ENCODE measurements around the gene MAPKAPK3.
"Not testable (repeated sequence)": the region's sequence is repeated elsewhere in the genome, so short reads cannot be mapped to it uniquely, and the experiment has no call there.

The MAPKAPK3 gene

GRCh38 chr3:50687127-50687751 lies 70.3 kb downstream of the MAPKAPK3 start:
- Histone ChIP-seq H3K4me2 (ENCODE audit: low read length) (no peak overlapping the region), H3K9me2 (replicated peaks; ENCODE audit: control insufficient read depth, low read length) (no peaks in the 10 kb centered on the region), H3K4me3 (ENCODE audit: low read length) (no peak overlapping the region), H3K9me3 (ENCODE audit: control insufficient read depth, insufficient read depth, low read length) (no peaks in the 10 kb centered on the region), H3K36me3 (ENCODE audit: control insufficient read depth, low read length) (no peaks in the 10 kb centered on the region), H4K20me1 (ENCODE audit: control insufficient read depth, insufficient read depth, low read depth, low read length) (no peaks in the 10 kb centered on the region), H3K79me2 (ENCODE audit: control insufficient read depth, low read length) (no peaks in the 10 kb centered on the region), H3K27ac (ENCODE audit: low read depth, low read length) (no peak overlapping the region), H3K27me3 (ENCODE audit: control insufficient read depth, low read length) (peaks cover 18% of the 10 kb centered on the region), H3K4me1 (ENCODE audit: control insufficient read depth, low read length) (no peaks in the 10 kb centered on the region), H3F3A (ENCODE audit: control insufficient read depth, insufficient read depth) (no peaks in the 10 kb centered on the region)
- TF ChIP-seq EZH2phosphoT487 (IDR thresholded peaks at IDR 0.05; ENCODE audit: borderline replicate concordance, low read length), result no peak
- no peak for TF ChIP-seq CTCF (IDR thresholded peaks at IDR 0.05; ENCODE audit: low read depth, low read length, poor library complexity, severe bottlenecking)

GRCh38 chr3:50687916-50688315 lies 71.0 kb downstream of the MAPKAPK3 start:
- H3K79me2 ChIP-seq (ENCODE audit: control insufficient read depth, low read length), result no peaks in the 10 kb centered on the region
- H3F3A ChIP-seq (ENCODE audit: control insufficient read depth, insufficient read depth), result no peaks in the 10 kb centered on the region
- H4K20me1 ChIP-seq (ENCODE audit: control insufficient read depth, insufficient read depth, low read depth, low read length), result no peaks in the 10 kb centered on the region
- H3K27ac ChIP-seq (ENCODE audit: low read depth, low read length), result no peak overlapping the region
- no peak overlapping the region for H3K4me2 ChIP-seq (ENCODE audit: low read length)
- H3K4me3 ChIP-seq (ENCODE audit: low read length), result no peak overlapping the region
- no peaks in the 10 kb centered on the region for H3K36me3 ChIP-seq (ENCODE audit: control insufficient read depth, low read length)
- TF ChIP-seq EZH2phosphoT487 (IDR thresholded peaks at IDR 0.05; ENCODE audit: borderline replicate concordance, low read length), result no peak
- no peak for TF ChIP-seq CTCF (IDR thresholded peaks at IDR 0.05; ENCODE audit: low read depth, low read length, poor library complexity, severe bottlenecking)
- no peaks in the 10 kb centered on the region for H3K4me1 ChIP-seq (ENCODE audit: control insufficient read depth, low read length)
- H3K27me3 ChIP-seq (ENCODE audit: control insufficient read depth, low read length), result peaks cover 18% of the 10 kb centered on the region
- H3K9me3 ChIP-seq (ENCODE audit: control insufficient read depth, insufficient read depth, low read length), result no peaks in the 10 kb centered on the region
- H3K9me2 ChIP-seq (replicated peaks; ENCODE audit: control insufficient read depth, low read length), result no peaks in the 10 kb centered on the region

- not testable (repeated sequence) for H3K9me2 ChIP-seq (replicated peaks; ENCODE audit: control insufficient read depth, low read length); H3F3A ChIP-seq (ENCODE audit: control insufficient read depth, insufficient read depth); H3K4me3 ChIP-seq (ENCODE audit: low read length); H3K4me2 ChIP-seq (ENCODE audit: low read length); H3K79me2 ChIP-seq (ENCODE audit: control insufficient read depth, low read length); H3K4me1 ChIP-seq (ENCODE audit: control insufficient read depth, low read length); H3K36me3 ChIP-seq (ENCODE audit: control insufficient read depth, low read length); H3K9me3 ChIP-seq (ENCODE audit: control insufficient read depth, insufficient read depth, low read length); H3K27ac ChIP-seq (ENCODE audit: low read depth, low read length); H4K20me1 ChIP-seq (ENCODE audit: control insufficient read depth, insufficient read depth, low read depth, low read length)
- H3K27me3 ChIP-seq (ENCODE audit: control insufficient read depth, low read length), result peaks cover 18% of the 10 kb centered on the region
Observed at GRCh38 chr3:50688602-50689001, 71.7 kb downstream of the MAPKAPK3 start.

- H3K4me2 ChIP-seq (ENCODE audit: low read length), result no peak overlapping the region
- peaks cover 12% of the 10 kb centered on the region for H3K27me3 ChIP-seq (ENCODE audit: control insufficient read depth, low read length)
- H3K79me2 ChIP-seq (ENCODE audit: control insufficient read depth, low read length), result no peaks in the 10 kb centered on the region
- no peaks in the 10 kb centered on the region for H3F3A ChIP-seq (ENCODE audit: control insufficient read depth, insufficient read depth)
- H4K20me1 ChIP-seq (ENCODE audit: control insufficient read depth, insufficient read depth, low read depth, low read length), result no peaks in the 10 kb centered on the region
- no peaks in the 10 kb centered on the region for H3K9me3 ChIP-seq (ENCODE audit: control insufficient read depth, insufficient read depth, low read length)
- no peak overlapping the region for H3K27ac ChIP-seq (ENCODE audit: low read depth, low read length)
- no peak overlapping the region for H3K4me3 ChIP-seq (ENCODE audit: low read length)
- TF ChIP-seq EZH2phosphoT487 (IDR thresholded peaks at IDR 0.05; ENCODE audit: borderline replicate concordance, low read length) (no peak), CTCF (IDR thresholded peaks at IDR 0.05; ENCODE audit: low read depth, low read length, poor library complexity, severe bottlenecking) (no peak)
- no peaks in the 10 kb centered on the region for H3K9me2 ChIP-seq (replicated peaks; ENCODE audit: control insufficient read depth, low read length)
- H3K4me1 ChIP-seq (ENCODE audit: control insufficient read depth, low read length), result no peaks in the 10 kb centered on the region
- no peaks in the 10 kb centered on the region for H3K36me3 ChIP-seq (ENCODE audit: control insufficient read depth, low read length)
Observed at GRCh38 chr3:50689558-50689957, 72.6 kb downstream of the MAPKAPK3 start.

All from DOHH2 (cell line).